Transverse colon (tissue), 4 donors: Measurements from ENCODE around the gene PDK2. TPM values are rescaled to one million over a fixed set of nuclear protein-coding genes. Genes with fewer than 3 reads are reported as not detected.

Experiments used
- DNase-seq: peaks from one replicate; pipeline ENCODE4 v3.0.0-alpha.2; 2019
- H3K27ac ChIP-seq, 4 donors: fragments of 200-600 bp; sonication (generic); 2 replicates each; pipeline ENCODE4 v1.5.1; 2016 to 2018; ENCODE audit warnings: inconsistent platforms in 4 of 4
- H3K27me3 ChIP-seq: fragments of 200-600 bp; sonication (generic); 2 replicates; pipeline ENCODE4 v1.5.1; 2017; ENCODE audit warnings: inconsistent platforms
- H3K36me3 ChIP-seq, 4 donors: fragments of 200-600 bp; sonication (generic); 2 replicates each; pipeline ENCODE4 v1.5.1; 2017 to 2019; ENCODE audit warnings: inconsistent platforms in 4 of 4
- H3K4me1 ChIP-seq, 4 donors: fragments of 200-600 bp; sonication (generic); 2 replicates each; pipeline ENCODE4 v1.5.1; 2017 to 2020; ENCODE audit warnings: inconsistent platforms in 4 of 4
- H3K4me3 ChIP-seq, 4 donors: fragments of 200-600 bp; sonication (generic); 1 replicate in 1 of 4; 2 replicates in 3 of 4; pipeline versions ENCODE4 v1.5.1 to v1.6.1; 2017 to 2019; ENCODE audit warnings: inconsistent platforms in 4 of 4
- H3K9me3 ChIP-seq, 2 donors: fragments of 200-600 bp; sonication (generic); 2 replicates each; pipeline ENCODE4 v1.5.1; 2017 to 2019; ENCODE audit warnings: inconsistent platforms in 2 of 2
- EP300 ChIP-seq: sonication (generic); formaldehyde crosslinking; IDR thresholded peaks from one replicate; pipeline ENCODE4 v1.6.1; 2017; ENCODE audit warnings: antibody characterized with exemption, low read depth
- POLR2A ChIP-seq: fragments of 450-650 bp; IDR thresholded peaks from one replicate; pipeline ENCODE4 v1.6.1; 2016; ENCODE audit warnings: antibody characterized with exemption, mild to moderate bottlenecking, moderate library complexity
- POLR2AphosphoS5 ChIP-seq, 3 donors: sonication (generic); formaldehyde crosslinking; IDR thresholded peaks; one replicate each; pipeline ENCODE4 v1.6.1; 2016; ENCODE audit warnings: antibody characterized with exemption in 3 of 3
- WGBS, 2 donors: methylation state at CpG; one replicate each; pipeline ENCODE4 v1.1.5; 2018; ENCODE audit warnings: low coverage in 1 of 2; 5-methylcytosine and 5-hydroxymethylcytosine counted together
- in situ Hi-C, 4 donors: fragments of 200-750 bp; cut with MboI; loops; one replicate each; pipeline versions ENCODE4 v1.15.0 to v1.15.1; 2017; ENCODE audit warnings: low sequenced_read_pairs in 3 of 4, low pct_ligation_motif_present in 1 of 4, low pct_unique_long_range_greater_than_20kb in 1 of 4
- intact Hi-C: fragments of 100-400 bp; cut with DNase I; formaldehyde crosslinking; loops from one replicate; pipeline ENCODE4 v1.15.1; 2023; ENCODE audit warnings: low total_unique reads
- total RNA-seq, 4 donors: library from RNA; depleted of rRNA; stranded (reverse); fragments of >200 nt; gene quantifications; one replicate each; pipeline ENCODE4 v1.1.0, GENCODE V29; 2016
- TF ChIP-seq, protein P1 (sequence below), 5 experiments: fragments of 200-600 bp in 3 of 5; fragments of 450-650 bp in 2 of 5; sonication (generic) in 3 of 5; IDR thresholded peaks; 1 replicate in 2 of 5; 2 replicates in 3 of 5; pipeline ENCODE4 v1.5.1; 2016 to 2017; ENCODE audit warnings: antibody characterized with exemption in 5 of 5, inconsistent platforms in 3 of 5, mild to moderate bottlenecking in 2 of 5, moderate library complexity in 1 of 5

The PDK2 gene
- total RNA-seq, 4 donors from 2014 or later: 84.6 to 292 (median 136) TPM

GRCh38 chr17:50050431-50051032, 44.6 kb upstream of the PDK2 start:
- Histone ChIP-seq H3K27me3 (no peaks in the 10 kb centered on the region), H3K9me3 (no peaks in the 10 kb centered on the region), H3K27ac (no peak overlapping the region), H3K4me1 (peaks cover 5 to 26% (median 17%) of the 10 kb centered on the region in 4 donors), H3K36me3 (no peaks in the 10 kb centered on the region), H3K4me3 (no peak overlapping the region)
- 86 to 92% methylated on average over 4 to 12 of the region's 12 CpGs for WGBS, 2 donors
- intact Hi-C loops: no loop called here
- no peak for DNase-seq
- TF ChIP-seq EP300 (no peak), POLR2A (no peak), POLR2AphosphoS5 (IDR thresholded peaks at IDR 0.05) (no peak)
- TF ChIP-seq, protein P1, sequence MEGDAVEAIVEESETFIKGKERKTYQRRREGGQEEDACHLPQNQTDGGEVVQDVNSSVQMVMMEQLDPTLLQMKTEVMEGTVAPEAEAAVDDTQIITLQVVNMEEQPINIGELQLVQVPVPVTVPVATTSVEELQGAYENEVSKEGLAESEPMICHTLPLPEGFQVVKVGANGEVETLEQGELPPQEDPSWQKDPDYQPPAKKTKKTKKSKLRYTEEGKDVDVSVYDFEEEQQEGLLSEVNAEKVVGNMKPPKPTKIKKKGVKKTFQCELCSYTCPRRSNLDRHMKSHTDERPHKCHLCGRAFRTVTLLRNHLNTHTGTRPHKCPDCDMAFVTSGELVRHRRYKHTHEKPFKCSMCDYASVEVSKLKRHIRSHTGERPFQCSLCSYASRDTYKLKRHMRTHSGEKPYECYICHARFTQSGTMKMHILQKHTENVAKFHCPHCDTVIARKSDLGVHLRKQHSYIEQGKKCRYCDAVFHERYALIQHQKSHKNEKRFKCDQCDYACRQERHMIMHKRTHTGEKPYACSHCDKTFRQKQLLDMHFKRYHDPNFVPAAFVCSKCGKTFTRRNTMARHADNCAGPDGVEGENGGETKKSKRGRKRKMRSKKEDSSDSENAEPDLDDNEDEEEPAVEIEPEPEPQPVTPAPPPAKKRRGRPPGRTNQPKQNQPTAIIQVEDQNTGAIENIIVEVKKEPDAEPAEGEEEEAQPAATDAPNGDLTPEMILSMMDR (IDR thresholded peaks at IDR 0.05): no peak
- in situ Hi-C loops: no loop called here

- WGBS, 2 donors: 68 to 100% methylated on average over 1 to 4 of the region's 4 CpGs
- Histone ChIP-seq H3K4me1 (peaks cover 5 to 25% (median 17%) of the 10 kb centered on the region in 4 donors), H3K9me3 (no peaks in the 10 kb centered on the region), H3K27ac (no peak overlapping the region), H3K36me3 (no peaks in the 10 kb centered on the region), H3K27me3 (no peaks in the 10 kb centered on the region), H3K4me3 (no peak overlapping the region)
- in situ Hi-C loops: no loop called here
- intact Hi-C loops: no loop called here
- DNase-seq: no peak
- TF ChIP-seq EP300: no peak
- TF ChIP-seq, protein P1 (IDR thresholded peaks at IDR 0.05): no peak
- no peak for TF ChIP-seq POLR2AphosphoS5 (IDR thresholded peaks at IDR 0.05)
- no peak for TF ChIP-seq POLR2A
These were observed 44.0 kb upstream of the PDK2 start for GRCh38 chr17:50051082-50051576.

GRCh38 chr17:50051606-50052005, 43.5 kb upstream of the PDK2 start:
- 81% methylated on average over 2 of the region's 2 CpGs; no CpG with 5 or more reads in 1 of the 2 donors for WGBS, 2 donors
- Histone ChIP-seq H3K4me3 (no peak overlapping the region), H3K9me3 (no peaks in the 10 kb centered on the region), H3K27me3 (no peaks in the 10 kb centered on the region), H3K4me1 (peaks cover 5 to 25% (median 17%) of the 10 kb centered on the region in 4 donors), H3K27ac (no peak overlapping the region), H3K36me3 (no peaks in the 10 kb centered on the region)
- in situ Hi-C loops (no loop called here), intact Hi-C loops (no loop called here)
- no peak for DNase-seq
- TF ChIP-seq EP300 (no peak), POLR2A (no peak), POLR2AphosphoS5 (IDR thresholded peaks at IDR 0.05) (no peak)
- TF ChIP-seq, protein P1 (IDR thresholded peaks at IDR 0.05): no peak

DNA sequence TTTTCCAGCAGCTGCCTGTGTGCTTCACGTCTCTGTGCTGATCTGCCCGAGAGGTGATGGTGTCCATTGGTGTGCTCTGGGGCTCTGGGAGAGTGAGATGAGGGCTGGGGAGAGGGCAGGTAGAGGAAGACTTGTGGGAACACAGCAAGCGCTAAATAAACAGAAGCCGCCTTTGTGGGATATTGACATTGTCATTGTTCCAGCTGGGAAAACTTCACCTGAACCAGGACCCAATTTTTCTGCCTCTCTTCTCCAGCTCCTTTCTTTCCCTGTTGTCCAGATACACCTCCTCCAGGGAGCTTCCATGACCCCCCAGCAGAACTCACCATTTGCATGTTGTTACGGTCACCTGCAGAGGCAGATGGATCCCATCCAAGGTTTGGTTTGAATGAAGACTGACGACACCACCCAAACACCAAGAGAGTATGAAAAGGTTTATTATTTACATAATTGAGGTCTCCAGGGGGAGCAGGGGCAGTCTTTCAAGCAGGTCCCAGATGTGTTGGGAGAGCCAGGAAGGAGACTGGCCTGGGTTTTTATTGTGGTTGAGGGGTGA, 42.8 kb upstream of the PDK2 start:
- 49% methylated on average over 6 of the region's 6 CpGs; no CpG with 5 or more reads in 1 of the 2 donors for WGBS, 2 donors
- TF ChIP-seq, protein P1 (IDR thresholded peaks at IDR 0.05): no peak
- no peak for TF ChIP-seq POLR2A
- no peak for TF ChIP-seq POLR2AphosphoS5 (IDR thresholded peaks at IDR 0.05)
- TF ChIP-seq EP300: no peak
- Histone ChIP-seq H3K9me3 (no peaks in the 10 kb centered on the region), H3K4me1 (peaks cover 10 to 32% (median 23%) of the 10 kb centered on the region in 4 donors), H3K27ac (peak overlapping the region in 1 of 4 donors; percentile 10), H3K27me3 (no peaks in the 10 kb centered on the region), H3K4me3 (no peak overlapping the region), H3K36me3 (no peaks in the 10 kb centered on the region)
- DNase-seq: no peak
- in situ Hi-C loops: no loop called here
- intact Hi-C loops: no loop called here
